Hematopoietic multipotent progenitor cell treated with erythropoietin and hydrocortisone succinate and interleukin-3 and kit ligand, for 8 days (in vitro differentiated cells): ENCODE data around the gene MYCBPAP.

Experiments used
- DNase-seq: peaks from one replicate; pipeline ENCODE4 v3.0.0-alpha.2; 2015

The MYCBPAP gene

GRCh38 chr17:50507871-50508572 lies at the start of gene MYCBPAP:
MYCBPAP (plus strand) TSS chr17:50508439; CDS start chr17:50508675, 236 bp downstream.
- DNase-seq, result peak; percentile 84

GRCh38 chr17:50458701-50459676 lies 49.2 kb upstream of the MYCBPAP start:
- DNase-seq, result no peak

GRCh38 chr17:50459756-50460155 lies 48.5 kb upstream of the MYCBPAP start:
- DNase-seq, result no peak

- no peak for DNase-seq
Measured at GRCh38 chr17:50460831-50461526, 47.3 kb upstream of the MYCBPAP start.

GRCh38 chr17:50461550-50462132 lies 46.6 kb upstream of the MYCBPAP start:
- DNase-seq, result no peak

- no peak for DNase-seq
Measured at GRCh38 chr17:50462446-50462845, 45.8 kb upstream of the MYCBPAP start.

- DNase-seq, result no peak
Measured at GRCh38 chr17:50464121-50464520, 44.1 kb upstream of the MYCBPAP start.

- DNase-seq, result no peak
Measured at GRCh38 chr17:50464736-50465135, 43.5 kb upstream of the MYCBPAP start.

- no peak for DNase-seq
Measured at GRCh38 chr17:50465171-50465570, 43.1 kb upstream of the MYCBPAP start.

- no peak for DNase-seq
Measured at GRCh38 chr17:50465635-50466034, 42.6 kb upstream of the MYCBPAP start.

GRCh38 chr17:50466371-50467113 lies 41.7 kb upstream of the MYCBPAP start:
- peak; percentile 6 for DNase-seq

- DNase-seq, result no peak
Measured at GRCh38 chr17:50467114-50467854, 41.0 kb upstream of the MYCBPAP start.

GRCh38 chr17:50467855-50468303 lies 40.4 kb upstream of the MYCBPAP start:
- no peak for DNase-seq

GRCh38 chr17:50468304-50469207 lies 39.7 kb upstream of the MYCBPAP start, which contains the start of gene CHAD:
CHAD (minus strand) TSS chr17:50468880; CDS start chr17:50468813, 67 bp downstream.
- DNase-seq, result no peak

- DNase-seq, result no peak
Measured at GRCh38 chr17:50469208-50469605, 39.0 kb upstream of the MYCBPAP start.

GRCh38 chr17:50469671-50470305 lies 38.5 kb upstream of the MYCBPAP start:
- DNase-seq, result no peak

- no peak for DNase-seq
Measured at GRCh38 chr17:50470426-50470825, 37.8 kb upstream of the MYCBPAP start.

GRCh38 chr17:50471009-50471905 lies 37.0 kb upstream of the MYCBPAP start:
- no peak for DNase-seq
